ENCODE data around the gene MRPL36.
"Not testable (repeated sequence)": the region's sequence is repeated elsewhere in the genome, so short reads cannot be mapped to it uniquely, and the experiment has no call there.

The MRPL36 gene

DNA sequence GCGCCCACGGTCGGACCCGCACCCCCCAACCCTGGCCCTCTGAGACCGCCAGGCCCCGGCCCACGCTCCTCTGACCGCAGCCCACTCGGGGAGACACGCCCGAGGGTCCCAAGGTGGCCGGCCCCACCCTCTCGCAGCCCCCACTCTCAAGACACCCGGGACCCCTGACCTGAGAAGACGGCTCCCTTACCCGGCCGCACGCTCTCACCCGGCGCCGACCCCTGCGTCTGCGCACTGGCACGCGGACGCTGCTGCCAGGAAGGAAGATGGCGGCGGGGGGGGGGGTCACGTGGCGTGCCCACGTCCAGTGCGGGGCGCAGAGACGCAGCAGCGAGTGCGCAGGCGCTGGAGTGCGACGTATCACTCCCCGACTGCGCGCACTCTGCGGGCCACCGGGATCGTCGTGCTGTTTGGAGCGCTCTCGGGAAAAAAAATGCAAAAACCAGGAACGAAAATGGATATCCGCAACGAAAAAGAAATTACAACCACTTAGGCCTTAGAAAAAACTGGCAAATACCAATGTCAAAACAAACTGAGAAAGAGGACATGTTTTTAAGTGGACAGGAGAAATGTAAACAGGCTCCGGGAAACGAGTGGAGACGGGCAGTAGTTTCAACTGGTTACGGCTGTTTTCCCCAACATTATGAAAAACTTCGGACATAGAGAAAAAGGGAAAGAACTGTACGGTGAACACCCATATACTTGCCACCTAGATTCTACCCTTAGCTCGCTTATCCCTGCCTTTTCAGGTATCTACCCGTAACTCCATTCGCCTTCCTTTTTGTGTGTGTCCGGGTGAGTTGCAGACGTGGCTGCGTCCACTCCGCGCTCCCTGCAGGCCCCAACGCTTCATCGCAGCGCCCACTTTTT is at the start of gene MRPL36:
TSS of gene MRPL36 (minus strand) at position 236 of the 870 bp plus-strand sequence. CDS start 902 bp downstream, outside the sequence.
- peaks cover 39% of the 10 kb centered on the region for H3K36me3 ChIP-seq (ENCODE audit: control insufficient read depth, insufficient read depth, low read length)
- no peaks in the 10 kb centered on the region for H3K9me3 ChIP-seq (ENCODE audit: control insufficient read depth, insufficient read depth, low read length)
- peak within 1 kb of the TSS; percentile 70 for H3K9ac ChIP-seq (ENCODE audit: low read depth, low read length)
- peaks cover 3% of the 10 kb centered on the region for H3K4me1 ChIP-seq (ENCODE audit: control insufficient read depth, insufficient read depth, low read length)
- H3K27me3 ChIP-seq (ENCODE audit: control insufficient read depth, insufficient read depth, low read length): no peaks in the 10 kb centered on the region
- H3K4me3 ChIP-seq (ENCODE audit: low read depth, low read length): peak within 1 kb of the TSS; percentile 91

DNA sequence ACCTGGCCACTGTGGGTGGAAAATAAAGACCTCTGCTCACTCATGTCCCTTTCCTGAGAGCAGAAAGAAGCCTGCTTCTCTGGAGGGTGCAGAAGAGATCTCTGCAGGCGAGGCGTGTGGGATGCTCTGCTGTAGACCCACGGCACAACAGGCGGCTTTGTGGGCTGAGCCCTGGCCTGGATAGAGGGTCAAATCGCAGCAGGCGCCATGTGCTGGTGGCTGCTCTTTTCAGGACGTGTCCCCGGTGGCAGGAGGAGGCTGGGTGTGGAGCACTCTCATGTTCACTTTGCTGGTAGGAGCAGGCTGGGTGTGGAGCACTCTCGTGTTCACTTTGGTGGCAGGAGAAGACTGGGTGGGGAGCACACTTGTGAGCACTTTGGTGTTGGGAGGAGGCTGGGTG is 48.0 kb upstream of the MRPL36 start:
- Histone ChIP-seq H3K9ac (ENCODE audit: low read depth, low read length) (no peak overlapping the region), H3K36me3 (ENCODE audit: control insufficient read depth, insufficient read depth, low read length) (no peaks in the 10 kb centered on the region), H3K4me1 (ENCODE audit: control insufficient read depth, insufficient read depth, low read length) (peaks cover 2% of the 10 kb centered on the region), H3K27me3 (ENCODE audit: control insufficient read depth, insufficient read depth, low read length) (peaks cover 57% of the 10 kb centered on the region), H3K9me3 (ENCODE audit: control insufficient read depth, insufficient read depth, low read length) (no peaks in the 10 kb centered on the region), H3K4me3 (ENCODE audit: low read depth, low read length) (no peak overlapping the region)

DNA sequence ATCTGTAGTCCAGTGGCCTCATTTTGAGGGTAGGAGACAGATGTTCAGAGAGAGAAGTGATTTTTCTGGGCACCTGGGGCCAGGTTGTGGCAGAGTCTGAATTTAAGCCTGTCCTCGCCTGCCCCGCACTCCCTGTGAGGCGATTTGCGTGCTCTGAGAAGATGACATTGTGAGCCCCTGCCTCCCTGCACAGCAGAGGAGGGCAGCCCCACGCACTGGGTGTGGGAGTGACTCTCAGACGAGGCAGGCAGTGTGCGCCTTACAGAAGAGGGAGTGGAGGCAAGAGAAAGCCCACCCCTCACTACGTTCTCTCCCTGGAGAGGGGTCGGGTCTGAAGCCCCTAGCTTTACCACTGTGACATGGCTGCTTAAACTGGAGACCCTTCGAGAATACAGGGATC is 47.4 kb upstream of the MRPL36 start:
- Histone ChIP-seq H3K4me3 (ENCODE audit: low read depth, low read length) (no peak overlapping the region), H3K4me1 (ENCODE audit: control insufficient read depth, insufficient read depth, low read length) (peaks cover 2% of the 10 kb centered on the region), H3K9ac (ENCODE audit: low read depth, low read length) (no peak overlapping the region), H3K36me3 (ENCODE audit: control insufficient read depth, insufficient read depth, low read length) (no peaks in the 10 kb centered on the region), H3K27me3 (ENCODE audit: control insufficient read depth, insufficient read depth, low read length) (peaks cover 55% of the 10 kb centered on the region), H3K9me3 (ENCODE audit: control insufficient read depth, insufficient read depth, low read length) (no peaks in the 10 kb centered on the region)

DNA sequence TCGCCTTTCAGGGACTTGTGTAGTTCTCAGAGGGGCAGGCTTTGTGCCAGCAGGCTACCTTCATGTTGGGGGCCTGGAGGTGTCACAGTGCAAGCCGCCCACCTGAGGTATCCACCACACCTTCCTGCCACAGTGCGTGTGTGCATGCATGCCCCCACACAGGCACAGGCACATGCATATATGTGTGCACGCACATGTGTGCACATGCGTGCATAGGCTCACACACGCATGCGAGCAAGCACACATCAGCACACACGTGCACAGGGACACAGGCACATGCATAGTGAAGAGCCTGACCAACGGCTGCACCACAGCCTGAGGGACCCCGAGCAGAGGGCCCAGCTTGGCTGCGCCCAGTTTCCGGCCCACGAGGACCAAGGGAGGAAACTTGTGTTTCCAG is 46.9 kb upstream of the MRPL36 start:
- no peak overlapping the region for H3K9ac ChIP-seq (ENCODE audit: low read depth, low read length)
- H3K27me3 ChIP-seq (ENCODE audit: control insufficient read depth, insufficient read depth, low read length): peaks cover 50% of the 10 kb centered on the region
- peaks cover 2% of the 10 kb centered on the region for H3K4me1 ChIP-seq (ENCODE audit: control insufficient read depth, insufficient read depth, low read length)
- H3K4me3 ChIP-seq (ENCODE audit: low read depth, low read length): no peak overlapping the region
- H3K9me3 ChIP-seq (ENCODE audit: control insufficient read depth, insufficient read depth, low read length): no peaks in the 10 kb centered on the region
- H3K36me3 ChIP-seq (ENCODE audit: control insufficient read depth, insufficient read depth, low read length): no peaks in the 10 kb centered on the region

DNA sequence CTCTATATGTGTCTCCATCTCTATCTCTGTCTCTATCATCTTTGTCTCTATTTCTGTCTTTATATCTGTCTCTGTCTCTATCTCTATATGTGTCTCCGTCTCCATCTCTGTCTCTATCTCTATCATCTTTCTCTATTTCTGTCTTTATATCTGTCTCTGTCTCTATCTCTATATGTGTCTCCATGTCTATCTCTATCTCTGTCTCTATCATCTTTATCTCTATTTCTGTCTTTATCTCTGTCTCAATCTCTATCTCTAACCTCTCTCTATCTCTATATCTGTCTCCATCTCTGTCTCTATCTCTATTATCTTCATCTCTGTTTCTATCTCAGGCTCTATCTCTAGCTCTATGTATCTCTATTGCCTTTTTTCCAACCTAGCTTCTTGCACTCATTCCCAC is 46.1 kb upstream of the MRPL36 start:
- H3K9ac ChIP-seq (ENCODE audit: low read depth, low read length): no peak overlapping the region
- H3K4me1 ChIP-seq (ENCODE audit: control insufficient read depth, insufficient read depth, low read length): peaks cover 2% of the 10 kb centered on the region
- no peaks in the 10 kb centered on the region for H3K9me3 ChIP-seq (ENCODE audit: control insufficient read depth, insufficient read depth, low read length)
- H3K4me3 ChIP-seq (ENCODE audit: low read depth, low read length): no peak overlapping the region
- H3K36me3 ChIP-seq (ENCODE audit: control insufficient read depth, insufficient read depth, low read length): no peaks in the 10 kb centered on the region
- peaks cover 41% of the 10 kb centered on the region for H3K27me3 ChIP-seq (ENCODE audit: control insufficient read depth, insufficient read depth, low read length)

DNA sequence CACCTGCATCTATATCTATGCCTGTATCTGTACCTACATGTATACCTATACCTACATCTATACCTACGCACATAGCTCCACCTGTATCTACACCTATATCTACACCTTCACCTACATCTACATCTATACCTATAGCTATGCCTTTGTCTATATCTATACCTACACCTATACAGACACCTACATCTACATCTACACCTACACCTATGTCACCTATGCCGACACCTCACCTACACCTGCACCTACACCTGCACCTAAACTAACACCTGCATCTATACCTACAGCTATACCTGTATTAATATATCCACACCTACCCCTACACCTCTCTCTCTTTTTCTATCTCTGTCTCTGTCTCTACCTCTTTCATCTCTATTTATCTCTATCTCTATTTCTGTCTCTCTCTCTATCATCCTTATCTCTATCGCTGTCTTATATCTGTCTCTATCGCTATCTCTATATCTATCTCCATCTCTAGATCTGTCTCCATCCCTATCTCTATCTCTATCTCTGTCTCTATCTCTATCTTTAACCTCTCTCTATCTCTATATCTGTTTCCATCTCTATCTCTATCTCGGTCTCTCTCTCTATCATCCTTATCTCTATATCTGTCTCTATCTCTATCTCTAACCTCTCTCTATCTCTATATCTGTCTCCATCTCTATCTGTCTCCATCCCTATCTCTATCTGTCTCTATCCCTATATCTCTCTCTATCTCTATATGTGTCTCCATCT is 45.2 kb upstream of the MRPL36 start:
- Histone ChIP-seq H3K4me3 (ENCODE audit: low read depth, low read length) (no peak overlapping the region), H3K9me3 (ENCODE audit: control insufficient read depth, insufficient read depth, low read length) (no peaks in the 10 kb centered on the region), H3K4me1 (ENCODE audit: control insufficient read depth, insufficient read depth, low read length) (no peaks in the 10 kb centered on the region), H3K27me3 (ENCODE audit: control insufficient read depth, insufficient read depth, low read length) (peaks cover 33% of the 10 kb centered on the region), H3K9ac (ENCODE audit: low read depth, low read length) (no peak overlapping the region), H3K36me3 (ENCODE audit: control insufficient read depth, insufficient read depth, low read length) (no peaks in the 10 kb centered on the region)

DNA sequence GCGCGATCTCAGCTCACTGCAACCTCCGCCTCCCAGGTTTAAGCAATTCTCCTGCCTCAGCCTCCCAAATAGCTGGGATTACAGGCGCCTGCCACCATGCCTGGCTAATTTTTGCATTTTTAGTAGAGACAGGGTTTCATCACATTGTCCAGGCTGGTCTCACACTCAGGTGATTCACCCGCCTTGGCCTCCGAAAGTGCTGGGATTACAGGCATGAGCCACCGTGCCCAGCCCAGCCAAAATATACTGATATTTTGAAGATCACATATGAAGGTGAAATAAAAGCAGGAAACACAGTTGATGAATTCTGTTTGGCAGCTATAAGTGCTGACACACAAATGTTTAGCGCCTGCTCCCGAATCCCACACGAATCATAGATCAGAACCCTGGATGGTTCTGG is 44.1 kb upstream of the MRPL36 start:
- H3K27me3 ChIP-seq (ENCODE audit: control insufficient read depth, insufficient read depth, low read length): peaks cover 23% of the 10 kb centered on the region
- H3K9ac ChIP-seq (ENCODE audit: low read depth, low read length); H3K36me3 ChIP-seq (ENCODE audit: control insufficient read depth, insufficient read depth, low read length); H3K4me1 ChIP-seq (ENCODE audit: control insufficient read depth, insufficient read depth, low read length); H3K9me3 ChIP-seq (ENCODE audit: control insufficient read depth, insufficient read depth, low read length); H3K4me3 ChIP-seq (ENCODE audit: low read depth, low read length): not testable (repeated sequence)

DNA sequence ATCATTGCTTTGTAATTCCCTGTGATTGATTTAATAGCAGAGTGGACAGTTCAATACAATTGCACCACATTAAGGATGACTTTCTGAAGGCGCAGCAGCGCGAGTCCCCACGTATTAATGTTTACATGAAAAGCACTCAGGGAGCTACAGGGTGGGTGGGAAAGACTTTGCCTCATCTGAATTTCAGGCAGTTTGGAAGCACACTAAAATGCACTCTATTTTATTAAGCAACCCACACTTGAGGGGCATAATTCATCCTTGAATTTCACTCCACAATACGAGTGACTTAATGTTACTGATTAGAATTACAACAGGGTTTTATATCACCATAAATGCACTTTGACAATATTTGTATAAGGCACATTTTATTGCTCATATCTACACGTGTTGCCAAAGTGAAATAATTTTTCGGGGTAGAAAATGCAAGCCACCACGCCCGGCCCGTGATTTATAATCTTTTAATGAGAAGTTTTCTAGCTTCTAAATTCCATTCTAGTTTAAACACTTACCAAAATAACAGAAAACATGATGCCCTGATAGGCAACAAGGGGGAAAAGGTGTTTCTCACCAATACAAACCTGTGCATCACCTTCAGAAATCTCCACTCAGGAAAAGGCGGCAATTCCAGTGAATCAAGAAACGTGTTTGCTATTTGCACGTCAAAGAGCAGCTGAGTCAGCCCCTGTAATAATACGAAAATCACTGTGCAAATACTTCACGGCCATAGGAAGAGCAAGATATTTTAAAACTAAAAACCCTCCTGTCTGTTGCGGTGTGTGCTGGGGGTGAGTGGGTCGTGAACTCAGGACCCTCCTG is 42.6 kb upstream of the MRPL36 start:
- H3K27me3 ChIP-seq (ENCODE audit: control insufficient read depth, insufficient read depth, low read length): peaks cover 9% of the 10 kb centered on the region
- H3K4me3 ChIP-seq (ENCODE audit: low read depth, low read length): no peak overlapping the region
- no peaks in the 10 kb centered on the region for H3K36me3 ChIP-seq (ENCODE audit: control insufficient read depth, insufficient read depth, low read length)
- no peaks in the 10 kb centered on the region for H3K4me1 ChIP-seq (ENCODE audit: control insufficient read depth, insufficient read depth, low read length)
- H3K9ac ChIP-seq (ENCODE audit: low read depth, low read length): no peak overlapping the region
- H3K9me3 ChIP-seq (ENCODE audit: control insufficient read depth, insufficient read depth, low read length): no peaks in the 10 kb centered on the region

DNA sequence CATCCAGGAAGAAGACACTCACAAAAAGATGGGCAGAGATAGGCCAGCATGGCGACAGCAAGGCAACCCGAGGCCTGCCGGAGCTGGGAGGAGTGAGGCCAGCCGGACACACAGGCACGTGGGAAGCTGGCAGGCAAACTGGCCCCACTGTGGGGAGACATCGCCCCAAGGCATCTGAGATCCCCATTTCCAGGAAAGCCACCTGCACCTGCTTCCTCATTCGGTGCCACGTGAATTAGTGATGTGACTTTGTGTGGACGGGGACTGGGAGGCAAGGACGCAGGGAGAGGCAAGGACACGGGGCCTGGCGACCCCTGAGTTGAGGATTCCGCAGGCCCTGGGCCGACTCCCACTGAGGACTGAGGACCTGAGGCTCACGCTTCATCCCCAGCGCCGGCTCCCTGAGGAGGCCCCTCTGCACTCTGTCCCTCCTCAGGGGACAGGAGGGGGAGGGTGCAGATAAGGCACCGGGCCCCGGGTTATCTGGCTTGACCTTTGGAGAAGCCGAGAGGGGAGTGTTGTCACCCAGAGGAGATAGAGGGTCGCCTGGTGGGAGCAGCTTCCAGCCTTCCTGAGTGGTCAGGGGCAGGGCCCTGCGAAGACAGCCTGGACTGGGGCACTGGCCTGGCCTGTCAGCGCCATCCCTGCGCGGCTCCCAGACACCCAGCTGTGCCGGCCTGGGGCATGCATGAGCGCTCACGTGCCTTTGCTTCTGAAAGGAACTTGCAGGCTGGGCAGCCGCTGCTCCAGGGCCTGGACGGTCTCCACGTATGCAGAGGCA is 41.3 kb upstream of the MRPL36 start:
- peaks cover 6% of the 10 kb centered on the region for H3K27me3 ChIP-seq (ENCODE audit: control insufficient read depth, insufficient read depth, low read length)
- no peaks in the 10 kb centered on the region for H3K9me3 ChIP-seq (ENCODE audit: control insufficient read depth, insufficient read depth, low read length)
- no peaks in the 10 kb centered on the region for H3K36me3 ChIP-seq (ENCODE audit: control insufficient read depth, insufficient read depth, low read length)
- no peak overlapping the region for H3K9ac ChIP-seq (ENCODE audit: low read depth, low read length)
- no peak overlapping the region for H3K4me3 ChIP-seq (ENCODE audit: low read depth, low read length)
- H3K4me1 ChIP-seq (ENCODE audit: control insufficient read depth, insufficient read depth, low read length): no peaks in the 10 kb centered on the region

DNA sequence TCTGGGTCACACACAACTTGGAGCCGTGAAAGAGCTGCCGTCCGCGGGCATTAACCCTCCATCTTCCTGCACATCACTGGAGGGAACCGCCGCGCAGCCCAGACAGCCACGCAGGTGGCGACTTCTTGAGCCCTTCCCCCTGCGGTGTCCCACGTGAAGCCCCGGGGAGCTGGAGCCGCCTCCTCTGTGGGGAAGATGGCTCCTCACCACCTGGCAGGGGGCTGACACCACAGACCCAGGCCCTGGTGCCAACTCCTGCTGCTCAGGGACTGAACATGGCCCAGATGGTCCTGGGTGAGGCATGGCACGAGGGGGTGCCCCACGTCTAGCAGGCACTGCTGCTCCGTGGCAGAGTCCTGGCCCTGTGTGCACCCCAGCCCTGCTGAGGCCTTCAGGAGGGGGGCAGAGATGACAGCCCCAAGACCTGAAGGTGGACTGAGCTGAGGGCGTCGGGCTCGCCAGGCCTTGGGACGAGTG is 40.5 kb upstream of the MRPL36 start:
- Histone ChIP-seq H3K4me3 (ENCODE audit: low read depth, low read length) (no peak overlapping the region), H3K36me3 (ENCODE audit: control insufficient read depth, insufficient read depth, low read length) (no peaks in the 10 kb centered on the region), H3K4me1 (ENCODE audit: control insufficient read depth, insufficient read depth, low read length) (no peaks in the 10 kb centered on the region), H3K9ac (ENCODE audit: low read depth, low read length) (no peak overlapping the region), H3K27me3 (ENCODE audit: control insufficient read depth, insufficient read depth, low read length) (peaks cover 6% of the 10 kb centered on the region), H3K9me3 (ENCODE audit: control insufficient read depth, insufficient read depth, low read length) (no peaks in the 10 kb centered on the region)

DNA sequence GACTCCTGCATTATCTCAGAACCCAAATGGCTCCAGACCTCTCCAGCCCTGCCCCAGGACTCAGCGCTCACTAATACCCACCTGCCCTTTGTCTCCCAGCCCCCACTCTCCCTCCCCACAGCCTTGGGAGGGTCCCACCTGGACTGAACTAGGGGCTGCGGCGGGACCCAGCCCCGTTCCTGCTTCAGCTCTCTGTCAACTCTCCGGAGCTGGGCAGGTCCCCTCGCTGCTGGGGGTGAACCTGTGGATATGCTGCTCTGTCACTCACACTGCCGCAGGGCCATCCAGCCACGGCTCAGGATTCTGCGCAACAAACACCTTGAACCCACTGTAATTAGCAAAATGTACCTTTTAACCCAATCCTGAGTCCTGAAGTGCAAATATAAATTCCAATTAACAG is 38.4 kb upstream of the MRPL36 start:
- Histone ChIP-seq H3K36me3 (ENCODE audit: control insufficient read depth, insufficient read depth, low read length) (no peaks in the 10 kb centered on the region), H3K27me3 (ENCODE audit: control insufficient read depth, insufficient read depth, low read length) (peaks cover 2% of the 10 kb centered on the region), H3K4me3 (ENCODE audit: low read depth, low read length) (no peak overlapping the region), H3K4me1 (ENCODE audit: control insufficient read depth, insufficient read depth, low read length) (peaks cover 5% of the 10 kb centered on the region), H3K9me3 (ENCODE audit: control insufficient read depth, insufficient read depth, low read length) (no peaks in the 10 kb centered on the region), H3K9ac (ENCODE audit: low read depth, low read length) (no peak overlapping the region)

Data from iPS-15b (cell line).